DMS53 treated with DMSO at 0.1 percent for 48 hours (cell line): Measurements from ENCODE around the gene PHACTR3.

Source experiments
- DNase-seq: peaks from one replicate; lab custom pipeline; 2025; ENCODE audit not compliant: unreplicated experiment; lab: John Stamatoyannopoulos, UW

PHACTR3 gene

DNA sequence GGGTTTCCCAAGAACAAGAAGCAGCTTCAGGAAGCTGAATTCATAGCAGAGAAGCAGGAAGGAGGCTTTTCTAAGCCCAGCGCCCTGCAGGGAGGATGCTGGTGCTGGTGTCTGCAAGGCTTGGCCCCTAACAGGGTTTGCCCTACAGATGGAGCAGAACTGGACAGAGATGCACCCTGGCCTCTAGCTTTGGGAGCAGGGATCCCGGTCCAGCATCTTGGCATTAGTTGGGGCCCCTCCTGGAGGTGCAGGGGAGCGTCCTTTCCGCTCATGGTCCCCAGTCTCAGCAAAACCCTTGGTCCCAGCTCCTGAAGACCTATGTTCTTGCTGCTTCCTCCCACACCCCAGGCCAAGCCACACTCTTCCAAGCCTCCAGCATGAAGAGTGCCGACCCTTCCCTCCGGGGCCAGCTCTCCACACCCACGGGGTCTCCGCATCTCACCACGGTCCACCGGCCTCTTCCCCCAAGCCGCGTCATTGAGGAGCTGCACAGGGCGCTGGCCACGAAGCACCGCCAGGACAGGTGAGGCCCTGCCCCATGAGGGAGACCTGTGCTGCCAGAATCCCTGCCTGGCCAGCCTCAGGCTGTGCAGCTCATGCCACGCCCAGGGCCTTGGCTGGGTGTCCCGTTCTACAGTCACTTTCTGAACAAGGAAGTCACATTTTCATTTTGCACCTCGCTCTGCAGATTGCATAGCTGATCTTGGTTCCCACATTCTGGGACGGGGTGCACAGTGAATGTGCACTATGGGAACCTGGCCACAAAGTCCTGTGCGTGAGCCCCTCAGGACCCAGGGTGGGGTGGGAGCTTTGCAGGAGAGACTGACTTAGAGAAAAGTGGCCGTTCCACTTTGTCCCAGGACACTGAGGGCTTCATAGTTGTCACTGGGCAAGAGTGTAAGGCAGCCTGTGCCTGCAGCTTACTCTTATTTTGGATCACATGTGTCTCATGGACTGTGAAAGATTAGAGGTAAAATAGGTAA lies 168.9 kb downstream of the PHACTR3 start:
- no peak for DNase-seq

DNA sequence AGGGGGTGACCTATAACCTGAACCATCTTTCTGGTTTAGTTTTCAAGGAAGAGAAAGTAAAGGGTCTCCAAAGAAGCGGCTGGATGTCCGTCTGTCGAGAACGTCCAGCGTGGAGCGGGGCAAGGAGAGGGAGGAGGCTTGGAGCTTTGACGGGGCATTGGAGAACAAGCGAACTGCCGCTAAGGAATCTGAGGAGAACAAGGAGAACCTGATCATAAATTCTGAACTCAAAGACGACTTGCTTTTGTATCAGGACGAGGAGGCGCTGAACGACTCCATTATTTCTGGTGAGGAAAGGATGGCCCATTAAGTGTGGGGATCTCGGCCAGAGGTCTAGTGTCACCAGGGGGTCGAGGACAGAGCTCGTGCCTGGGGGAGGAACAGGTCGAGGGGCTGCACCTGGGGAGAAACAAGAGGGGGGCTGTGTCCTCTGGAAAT lies 169.9 kb downstream of the PHACTR3 start:
- DNase-seq = no peak

GRCh38 chr20:59774921-59775686 lies 170.8 kb downstream of the PHACTR3 start:
- DNase-seq = no peak

- DNase-seq = no peak
Observed at GRCh38 chr20:59775687-59776055, 171.3 kb downstream of the PHACTR3 start.

DNA sequence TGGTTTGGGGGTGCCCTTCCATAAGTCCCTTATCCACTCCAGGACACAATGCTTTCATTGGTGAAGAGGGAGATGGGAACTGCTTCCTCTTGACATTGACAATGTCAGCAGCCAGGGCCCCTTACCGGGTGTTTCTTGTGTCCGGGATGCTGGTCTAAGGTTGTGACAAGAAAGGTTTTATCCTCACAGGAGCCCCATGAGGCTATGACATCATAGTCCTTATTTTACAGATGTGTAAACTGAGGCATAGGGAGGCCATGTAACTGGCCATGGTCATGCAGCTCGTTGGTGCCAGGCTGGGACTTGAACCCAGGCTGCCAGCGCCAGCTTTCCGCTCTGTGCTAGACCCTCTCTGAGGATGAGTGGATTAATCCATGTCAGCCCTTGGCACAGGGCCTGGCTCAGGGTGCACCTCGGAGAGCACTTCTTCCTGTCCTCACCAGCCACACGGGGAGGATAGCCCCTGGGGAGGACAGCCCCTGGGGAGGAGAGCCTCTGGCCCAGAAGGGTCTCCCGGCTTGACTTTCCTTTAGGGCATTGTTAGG lies 171.8 kb downstream of the PHACTR3 start:
- DNase-seq = no peak

DNA sequence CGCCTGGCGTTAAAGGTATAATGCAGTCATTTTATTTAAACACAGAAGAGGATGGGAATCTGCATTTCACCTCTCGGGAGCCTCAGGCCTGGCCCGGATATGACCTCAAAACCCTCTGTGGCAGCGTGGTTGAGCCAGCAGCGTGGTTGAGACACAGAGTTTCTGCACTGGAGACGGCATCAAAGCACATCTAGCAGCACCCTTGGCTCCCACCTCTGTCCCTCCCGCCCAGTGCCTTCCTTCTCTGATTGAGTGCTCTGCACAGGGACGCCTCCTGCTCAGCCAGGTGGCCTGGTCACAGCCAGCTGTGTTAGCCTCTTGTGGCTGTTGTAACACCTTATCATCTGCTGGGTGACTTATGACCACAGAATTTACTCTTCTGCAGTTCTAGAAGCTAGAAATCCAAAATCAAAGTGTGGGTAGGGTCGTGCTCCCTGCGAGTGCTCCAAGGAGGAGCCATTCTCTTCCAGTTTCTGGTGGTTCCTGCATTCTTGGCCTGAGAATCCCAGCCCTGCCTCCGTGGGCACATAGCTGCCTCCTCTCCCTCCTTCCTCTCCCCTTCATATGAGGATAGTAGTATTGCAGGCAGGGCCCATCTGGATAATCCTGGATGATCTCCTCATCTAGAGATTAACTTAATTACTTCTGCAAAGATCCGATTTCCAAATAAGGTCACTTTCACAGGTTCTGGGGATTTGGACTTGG lies 172.4 kb downstream of the PHACTR3 start:
- no peak for DNase-seq

DNA sequence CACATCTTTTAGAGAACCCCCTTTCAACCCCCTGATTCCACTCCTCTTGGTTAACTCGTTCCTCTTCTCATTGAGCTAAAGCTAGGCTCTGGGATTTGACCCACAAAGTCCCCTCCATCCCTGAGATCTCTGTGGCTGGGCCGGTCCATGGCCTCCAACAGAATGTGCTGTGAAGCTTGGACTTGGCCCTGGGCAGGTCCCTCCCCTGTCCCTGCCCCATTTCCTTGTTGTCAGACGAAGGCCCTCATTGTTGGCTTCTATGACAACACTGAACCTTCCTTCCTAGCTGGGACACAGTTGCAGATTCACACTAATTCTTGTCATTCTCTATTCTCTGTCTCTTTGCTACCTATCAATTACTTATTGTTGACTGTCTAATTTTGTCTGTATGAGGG lies 173.0 kb downstream of the PHACTR3 start:
- no peak for DNase-seq

DNA sequence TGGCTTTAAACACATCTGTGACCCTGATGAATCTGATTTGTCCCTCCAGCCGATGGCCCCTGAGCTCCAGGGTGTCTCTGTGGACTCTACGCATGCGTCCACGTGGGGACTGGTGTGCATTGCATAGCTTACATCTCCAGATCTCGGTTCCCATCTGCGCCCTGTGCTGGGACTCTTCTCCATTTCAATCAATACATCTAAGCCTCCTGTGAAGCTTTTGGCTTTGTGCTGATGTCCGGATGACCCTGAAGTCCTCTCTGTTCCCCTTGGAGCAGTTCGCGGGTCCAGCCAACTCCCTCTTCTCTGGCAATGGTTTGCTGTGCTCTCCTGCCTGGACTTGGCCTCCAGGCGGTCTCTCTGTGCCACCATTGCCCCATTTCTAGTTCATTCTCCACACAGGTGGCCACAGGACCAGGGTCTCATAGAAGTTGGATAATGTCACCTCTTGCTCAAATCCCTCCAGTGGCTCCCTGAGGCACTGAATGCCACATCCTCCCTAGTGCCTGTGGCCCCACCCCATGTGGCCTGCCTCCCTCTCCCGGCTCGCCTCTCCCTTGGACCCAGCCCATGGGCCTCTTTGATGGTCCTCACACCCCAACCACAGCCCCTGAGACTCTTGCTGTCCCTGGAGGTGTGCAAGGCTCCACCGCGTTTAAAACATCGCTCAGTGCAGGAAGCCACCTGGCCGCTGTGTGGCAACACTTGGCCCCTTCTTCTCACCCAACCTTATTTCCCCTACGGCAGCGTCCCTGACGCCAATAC lies 173.7 kb downstream of the PHACTR3 start:
- no peak for DNase-seq

DNA sequence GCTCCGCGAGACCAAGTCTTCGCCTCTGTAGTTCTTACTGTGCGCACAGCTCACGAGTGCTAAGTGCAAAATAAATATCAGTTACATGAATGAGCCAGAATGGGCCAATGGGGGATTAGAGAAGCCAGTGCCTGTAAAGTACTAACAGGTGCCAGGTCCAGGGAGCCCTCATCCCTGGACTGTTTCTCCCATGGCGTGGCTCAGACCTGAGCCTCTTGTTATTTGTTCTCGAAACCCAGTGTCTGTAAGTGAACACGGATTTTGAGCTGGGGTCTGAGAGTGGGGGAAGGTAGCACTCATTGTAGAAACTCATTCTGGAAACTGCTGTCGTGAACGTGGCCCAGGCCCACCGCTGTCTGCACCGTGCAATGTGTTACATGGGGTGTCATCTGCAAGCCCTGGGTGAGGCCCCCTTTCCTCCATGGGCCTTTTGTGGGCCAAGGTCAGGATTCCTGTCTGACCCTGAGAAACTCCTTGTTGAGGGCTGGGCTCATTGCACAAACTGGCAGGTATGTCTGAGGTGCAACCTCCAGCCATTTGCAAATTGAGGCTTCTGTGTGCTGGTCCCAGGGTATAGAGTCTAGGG lies 174.4 kb downstream of the PHACTR3 start:
- DNase-seq = no peak

GRCh38 chr20:59779656-59780380 lies 175.5 kb downstream of the PHACTR3 start:
- no peak for DNase-seq

DNA sequence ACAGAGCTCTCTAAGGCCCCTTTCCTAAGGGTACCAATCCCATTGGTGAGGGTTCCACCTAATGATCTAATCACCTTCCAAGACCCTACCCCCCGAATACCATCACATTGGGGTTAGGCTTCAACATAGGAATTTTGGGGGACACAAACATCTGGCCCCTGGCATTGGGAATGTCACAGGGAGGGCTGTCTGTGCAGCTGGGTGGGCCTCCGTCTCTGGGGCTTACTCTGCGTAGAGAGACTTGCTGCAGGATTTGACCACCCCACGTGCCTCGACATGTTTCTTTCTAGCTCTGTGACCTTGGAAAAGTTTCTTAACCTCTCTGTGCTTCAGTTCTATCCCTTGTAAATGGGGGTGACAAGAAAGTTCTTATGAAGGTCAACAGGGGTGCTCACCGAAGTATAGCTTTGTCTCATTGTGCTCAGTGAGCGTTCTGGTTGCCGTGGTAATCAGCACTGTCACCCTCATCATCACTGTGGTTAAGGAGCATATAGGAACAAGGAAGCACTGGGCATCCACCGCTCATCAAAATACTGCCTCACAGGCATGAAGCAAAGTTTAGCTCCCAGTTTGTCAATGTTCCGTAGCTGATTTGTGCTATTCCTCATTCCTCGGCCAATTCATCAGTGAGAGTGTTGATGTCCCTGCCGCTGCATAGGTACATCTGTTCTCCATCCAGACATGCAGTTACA lies 176.3 kb downstream of the PHACTR3 start:
- DNase-seq = no peak

- no peak for DNase-seq
Observed at GRCh38 chr20:59781226-59781625, 176.9 kb downstream of the PHACTR3 start.

- DNase-seq = peak; percentile 47
Observed at GRCh38 chr20:59782986-59783640, 178.8 kb downstream of the PHACTR3 start.

GRCh38 chr20:59783641-59784010 lies 179.3 kb downstream of the PHACTR3 start:
- DNase-seq = no peak

DNA sequence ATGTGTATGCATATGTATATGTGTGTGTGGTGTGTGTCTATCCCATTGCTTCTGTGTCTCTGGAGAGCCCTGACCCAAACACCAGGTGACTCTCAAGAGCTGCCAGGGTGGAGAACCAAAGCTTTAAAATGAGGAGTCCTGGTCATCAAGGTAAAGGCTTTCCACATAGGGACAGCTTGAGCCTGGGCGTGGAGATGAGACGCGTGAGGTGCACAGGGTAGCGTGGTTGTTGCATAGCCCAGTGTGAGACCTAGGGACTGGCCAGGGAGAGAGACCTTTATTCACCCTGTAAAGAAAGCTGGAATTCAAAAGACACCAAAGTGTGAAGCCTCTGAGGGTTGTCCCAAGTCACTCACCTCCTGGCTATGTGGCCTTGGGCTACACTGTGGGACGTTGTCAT lies 180.0 kb downstream of the PHACTR3 start:
- DNase-seq = no peak

- no peak for DNase-seq
Observed at GRCh38 chr20:59784791-59785668, 180.7 kb downstream of the PHACTR3 start.

- no peak for DNase-seq
Observed at GRCh38 chr20:59785669-59785959, 181.3 kb downstream of the PHACTR3 start.
